Fibroblast of lung (primary cell): ENCODE data around the gene DENND1A.

Experiments used
- EZH2 ChIP-seq: IDR thresholded peaks from 2 replicates; pipeline ENCODE4 v1.5.1; 2012; ENCODE audit warnings: low read length, control low read depth, mild to moderate bottlenecking; ENCODE audit errors: missing control alignments
- TF ChIP-seq, protein P1 (sequence below), 2 donors: IDR thresholded peaks in 1 of 2; conservative IDR thresholded peaks in 1 of 2; 1 replicate in 1 of 2; 2 replicates in 1 of 2; pipeline ENCODE4 v1.5.1; 2011 to 2012; ENCODE audit warnings: low read length in 2 of 2, control low read depth in 1 of 2, inconsistent platforms in 1 of 2, low read depth in 1 of 2, mild to moderate bottlenecking in 1 of 2

- TF ChIP-seq, protein P1, sequence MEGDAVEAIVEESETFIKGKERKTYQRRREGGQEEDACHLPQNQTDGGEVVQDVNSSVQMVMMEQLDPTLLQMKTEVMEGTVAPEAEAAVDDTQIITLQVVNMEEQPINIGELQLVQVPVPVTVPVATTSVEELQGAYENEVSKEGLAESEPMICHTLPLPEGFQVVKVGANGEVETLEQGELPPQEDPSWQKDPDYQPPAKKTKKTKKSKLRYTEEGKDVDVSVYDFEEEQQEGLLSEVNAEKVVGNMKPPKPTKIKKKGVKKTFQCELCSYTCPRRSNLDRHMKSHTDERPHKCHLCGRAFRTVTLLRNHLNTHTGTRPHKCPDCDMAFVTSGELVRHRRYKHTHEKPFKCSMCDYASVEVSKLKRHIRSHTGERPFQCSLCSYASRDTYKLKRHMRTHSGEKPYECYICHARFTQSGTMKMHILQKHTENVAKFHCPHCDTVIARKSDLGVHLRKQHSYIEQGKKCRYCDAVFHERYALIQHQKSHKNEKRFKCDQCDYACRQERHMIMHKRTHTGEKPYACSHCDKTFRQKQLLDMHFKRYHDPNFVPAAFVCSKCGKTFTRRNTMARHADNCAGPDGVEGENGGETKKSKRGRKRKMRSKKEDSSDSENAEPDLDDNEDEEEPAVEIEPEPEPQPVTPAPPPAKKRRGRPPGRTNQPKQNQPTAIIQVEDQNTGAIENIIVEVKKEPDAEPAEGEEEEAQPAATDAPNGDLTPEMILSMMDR (conservative IDR thresholded peaks at IDR 0.05 in 1 of 2, IDR thresholded peaks at IDR 0.05 in 1 of 2; ENCODE audit: low read depth in 1 of 2, low read length in 2 of 2): no peak
- TF ChIP-seq EZH2: no peak
These were observed 188.7 kb downstream of the DENND1A start for GRCh38 chr9:123741214-123741613.
